Body of pancreas (tissue), 4 donors: Measurements from ENCODE around the gene SLC11A1.

Source experiments
- POLR2A ChIP-seq, 3 donors: fragments of 450-650 bp; IDR thresholded peaks; one replicate each; pipeline ENCODE4 v1.6.1; 2016; ENCODE audit warnings: antibody characterized with exemption in 3 of 3, mild to moderate bottlenecking in 2 of 3
- TF ChIP-seq, protein P1 (sequence below), 7 experiments: fragments of 450-650 bp in 4 of 7; fragments of 200-600 bp in 3 of 7; sonication (generic) in 3 of 7; IDR thresholded peaks; one replicate each; pipeline ENCODE4 v1.5.1; 2016 to 2019; ENCODE audit warnings: antibody characterized with exemption in 7 of 7

- TF ChIP-seq POLR2A (IDR thresholded peaks at IDR 0.05): no peak
- TF ChIP-seq, protein P1, sequence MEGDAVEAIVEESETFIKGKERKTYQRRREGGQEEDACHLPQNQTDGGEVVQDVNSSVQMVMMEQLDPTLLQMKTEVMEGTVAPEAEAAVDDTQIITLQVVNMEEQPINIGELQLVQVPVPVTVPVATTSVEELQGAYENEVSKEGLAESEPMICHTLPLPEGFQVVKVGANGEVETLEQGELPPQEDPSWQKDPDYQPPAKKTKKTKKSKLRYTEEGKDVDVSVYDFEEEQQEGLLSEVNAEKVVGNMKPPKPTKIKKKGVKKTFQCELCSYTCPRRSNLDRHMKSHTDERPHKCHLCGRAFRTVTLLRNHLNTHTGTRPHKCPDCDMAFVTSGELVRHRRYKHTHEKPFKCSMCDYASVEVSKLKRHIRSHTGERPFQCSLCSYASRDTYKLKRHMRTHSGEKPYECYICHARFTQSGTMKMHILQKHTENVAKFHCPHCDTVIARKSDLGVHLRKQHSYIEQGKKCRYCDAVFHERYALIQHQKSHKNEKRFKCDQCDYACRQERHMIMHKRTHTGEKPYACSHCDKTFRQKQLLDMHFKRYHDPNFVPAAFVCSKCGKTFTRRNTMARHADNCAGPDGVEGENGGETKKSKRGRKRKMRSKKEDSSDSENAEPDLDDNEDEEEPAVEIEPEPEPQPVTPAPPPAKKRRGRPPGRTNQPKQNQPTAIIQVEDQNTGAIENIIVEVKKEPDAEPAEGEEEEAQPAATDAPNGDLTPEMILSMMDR (IDR thresholded peaks at IDR 0.05): no peak
Measured at GRCh38 chr2:218435003-218435982, 53.2 kb downstream of the SLC11A1 start.
